GM19452 (cell line): ENCODE measurements around the gene ULK1.
"Not testable (repeated sequence)": the region's sequence is repeated elsewhere in the genome, so short reads cannot be mapped to it uniquely, and the experiment has no call there.

ENCODE experiments used
- ATAC-seq: cut with Tn5 transposase; IDR thresholded peaks from one replicate; pipeline ENCODE4 v1.9.1; 2021; ENCODE audit not compliant: unreplicated experiment

Gene ULK1

DNA sequence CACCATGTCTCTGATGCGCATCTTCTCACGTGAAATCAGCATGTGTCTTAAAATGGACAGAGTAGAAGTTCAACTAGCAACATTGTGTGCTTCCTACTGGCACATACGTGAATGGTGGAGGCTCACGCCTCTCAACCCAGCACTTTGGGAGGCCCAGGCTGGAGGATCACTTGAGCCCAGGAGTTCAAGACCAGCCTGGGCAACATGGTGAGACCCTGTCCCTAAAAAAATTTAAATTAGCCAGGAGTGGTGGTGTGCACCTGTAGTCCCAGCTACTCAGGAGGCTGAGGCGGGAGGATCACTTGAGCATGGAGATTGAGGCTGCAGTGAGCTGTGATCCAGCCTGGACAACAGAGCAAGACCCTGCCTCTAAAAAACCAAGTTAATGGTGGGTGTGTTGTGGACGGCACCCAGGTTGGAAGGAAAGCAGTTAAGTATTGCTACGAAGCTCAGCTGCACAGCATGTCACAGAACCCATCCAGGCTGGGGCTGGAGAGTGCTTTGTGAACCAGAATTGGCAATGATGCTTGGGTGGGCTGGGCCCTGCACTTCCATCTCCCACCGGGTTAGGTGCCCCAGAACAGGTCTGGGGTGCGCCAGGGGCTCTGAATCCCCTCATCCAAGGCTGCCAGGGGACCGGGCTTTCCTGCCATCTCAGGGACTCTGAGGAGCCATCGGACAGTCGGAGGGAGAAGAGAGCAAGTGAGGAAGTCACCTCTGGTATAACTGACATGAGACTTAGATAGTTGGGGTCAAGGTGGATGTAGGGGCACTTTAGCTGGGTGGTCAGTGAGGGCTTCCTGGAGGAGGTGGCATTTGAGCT lies 33.0 kb upstream of the ULK1 start:
- no peak for ATAC-seq

DNA sequence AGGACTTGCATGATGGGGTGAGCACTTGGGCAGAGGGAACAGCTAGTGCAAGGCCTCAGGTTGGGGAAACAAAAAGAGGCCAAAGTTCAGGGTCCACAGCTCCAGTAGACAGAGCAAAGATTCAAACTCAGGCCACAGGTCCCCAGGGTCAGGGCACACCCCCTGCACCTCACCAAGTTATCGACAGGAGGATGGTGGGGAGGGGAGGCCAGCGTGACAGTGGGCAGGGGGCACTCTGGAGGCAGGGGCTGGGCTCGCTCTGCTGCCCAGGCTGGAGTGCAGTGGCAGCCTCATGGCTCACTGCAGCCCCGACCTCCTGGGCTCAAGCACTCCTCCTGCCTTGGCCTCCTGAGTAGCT lies 32.4 kb upstream of the ULK1 start:
- no peak for ATAC-seq

DNA sequence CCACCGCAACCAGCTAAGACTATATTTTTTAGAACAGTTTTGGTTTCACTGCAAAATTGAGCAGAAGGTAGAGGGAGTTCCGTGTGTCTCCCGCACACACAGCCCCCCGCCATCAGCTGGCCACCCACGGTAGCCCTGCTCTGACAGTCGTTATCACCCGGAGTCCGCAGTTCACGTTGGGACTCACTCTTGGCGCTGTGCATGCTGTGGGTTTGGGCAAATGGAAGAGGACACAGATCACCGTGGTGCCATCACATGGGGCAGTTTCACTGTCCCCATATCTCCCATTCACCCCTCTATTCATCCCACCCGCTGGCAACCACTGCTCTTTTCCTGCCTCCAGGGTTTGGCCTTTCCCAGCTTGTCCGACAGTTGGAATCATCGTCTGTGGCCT lies 31.8 kb upstream of the ULK1 start:
- no peak for ATAC-seq

DNA sequence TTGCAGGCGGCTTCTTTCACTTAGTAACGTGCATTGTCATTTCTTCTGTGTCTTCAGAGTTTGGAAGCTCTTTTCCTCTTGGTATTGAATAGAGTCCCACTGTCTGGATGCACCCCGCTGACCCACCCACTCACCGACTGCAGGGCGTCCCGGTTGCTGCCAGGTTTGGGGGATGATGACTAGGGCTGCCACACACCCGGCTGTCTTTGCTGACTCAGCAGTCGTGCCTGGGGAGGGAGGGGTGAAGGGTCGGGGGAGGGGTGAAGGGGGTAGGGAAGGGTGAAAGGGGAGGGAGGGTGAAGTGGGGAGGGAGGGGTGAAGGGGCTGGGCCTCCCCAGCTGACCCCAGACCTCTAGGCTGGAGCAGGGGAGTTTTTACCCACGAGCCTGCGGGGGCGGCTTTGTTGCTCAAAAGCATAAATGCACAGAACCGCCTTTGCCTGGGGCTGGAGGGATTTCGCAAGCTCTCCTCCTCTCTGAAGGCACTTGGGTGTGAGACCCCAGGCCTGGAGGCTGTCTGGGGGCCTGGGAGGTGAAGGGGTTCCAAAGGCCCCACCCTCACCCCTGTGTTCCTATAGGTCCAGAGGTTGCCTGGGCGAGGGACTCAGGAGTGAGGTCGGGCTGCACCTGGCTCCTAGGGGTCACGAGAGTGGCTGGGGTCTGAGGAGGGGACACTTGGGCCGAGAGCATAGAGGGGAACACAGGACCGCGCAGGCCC lies 31.3 kb upstream of the ULK1 start:
- ATAC-seq, result no peak

DNA sequence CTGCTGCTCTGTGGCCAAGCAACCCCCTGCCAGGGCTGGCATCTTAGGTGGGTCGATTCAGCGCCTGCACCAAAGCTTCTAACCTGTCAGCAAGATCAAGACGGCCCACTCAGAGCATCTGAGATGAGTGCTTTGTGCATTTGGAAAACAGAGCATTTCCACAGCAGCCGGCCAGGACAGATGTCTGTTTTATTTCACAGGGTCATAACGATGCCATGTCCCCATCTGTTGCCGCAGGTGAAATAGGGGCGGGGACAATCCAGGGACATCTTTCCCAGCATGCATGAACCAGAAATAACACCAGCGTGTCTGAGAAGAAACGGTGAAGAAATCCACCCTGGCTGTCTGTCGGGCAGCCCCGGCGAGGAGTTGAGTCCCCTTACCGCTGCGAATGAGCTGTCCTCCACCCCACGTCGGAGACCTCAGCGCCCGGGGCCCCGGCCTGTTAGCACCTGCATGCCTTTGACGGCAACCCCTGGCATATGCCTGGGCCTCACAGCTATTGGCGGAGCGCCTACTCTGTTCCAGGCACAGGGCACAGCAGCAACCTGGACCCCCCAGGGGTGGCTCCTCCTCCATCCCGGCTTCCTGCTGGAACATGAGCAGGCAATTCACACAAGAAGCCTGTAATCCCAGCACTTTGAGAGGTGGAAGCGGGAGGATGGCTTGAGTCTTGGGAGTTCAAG lies 30.6 kb upstream of the ULK1 start:
- no peak for ATAC-seq

DNA sequence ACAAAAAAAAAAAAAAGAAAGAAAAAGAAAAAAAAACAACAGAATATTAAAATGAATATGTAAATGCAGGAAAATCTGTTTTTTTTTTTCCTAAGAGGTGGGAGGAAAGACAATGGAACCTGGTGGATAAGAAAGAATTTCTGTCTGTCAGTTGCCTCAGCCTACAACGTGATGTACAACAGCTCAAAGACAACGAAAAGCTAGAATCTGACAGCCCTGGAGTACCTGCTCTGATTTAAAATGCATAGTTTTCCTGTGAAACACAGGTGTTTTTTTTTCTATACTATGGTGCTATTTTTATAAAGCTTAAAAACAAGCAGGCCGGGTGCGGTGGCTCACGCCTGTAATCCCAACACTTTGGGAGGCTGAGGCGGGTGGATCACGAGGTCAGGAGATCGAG lies 30.0 kb upstream of the ULK1 start:
- no peak for ATAC-seq

DNA sequence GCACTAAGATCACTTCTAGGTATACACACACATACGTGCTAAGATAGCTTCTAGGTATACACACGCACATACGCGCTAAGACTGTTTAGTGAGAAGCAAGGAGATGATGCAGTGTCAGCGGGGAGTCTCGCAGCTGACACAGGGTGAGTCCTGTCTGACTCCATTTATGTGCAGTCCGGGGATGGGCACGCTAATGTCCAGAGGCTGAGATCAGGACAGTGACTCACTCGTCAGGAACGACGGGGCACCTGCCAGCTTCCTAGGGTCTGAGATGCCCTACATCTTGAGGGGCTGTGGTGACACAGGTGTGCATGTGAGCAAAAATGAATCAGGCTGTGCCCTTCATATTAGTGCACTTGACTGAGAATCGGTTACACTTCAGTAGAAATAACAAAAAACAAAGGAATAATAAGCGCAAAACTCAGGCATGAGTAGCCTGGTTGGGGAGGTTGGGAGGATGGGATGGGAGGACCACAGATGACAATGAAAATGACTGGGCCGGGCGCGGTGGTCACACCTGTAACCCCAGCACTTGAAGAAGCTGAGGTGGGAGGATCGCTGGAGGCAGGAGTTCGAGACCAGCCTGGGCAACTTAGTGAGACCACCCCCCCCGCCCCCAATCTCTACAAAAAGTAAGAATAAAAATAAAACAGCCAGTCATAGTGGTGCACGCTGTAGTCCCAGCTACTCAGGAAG lies 29.1 kb upstream of the ULK1 start:
- no peak for ATAC-seq

DNA sequence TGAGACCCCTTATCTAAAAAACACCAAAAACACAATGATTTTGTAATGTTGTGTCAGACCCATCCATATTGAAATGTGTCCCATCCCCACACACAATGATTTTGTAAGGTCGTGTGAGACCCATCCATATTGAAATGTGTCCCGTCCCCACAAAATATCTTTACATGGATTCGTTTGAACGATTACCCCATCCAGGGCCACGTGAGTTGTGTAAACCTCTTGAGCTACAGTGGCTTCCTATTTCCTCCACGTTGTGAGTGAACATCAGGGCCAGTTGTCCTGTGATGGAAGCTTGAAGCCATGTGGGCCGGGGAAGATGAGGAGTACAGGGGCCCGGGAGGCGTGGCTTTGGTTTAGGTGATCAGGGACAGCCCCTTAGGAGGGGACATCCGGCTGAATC lies 27.0 kb upstream of the ULK1 start:
- ATAC-seq, result no peak

DNA sequence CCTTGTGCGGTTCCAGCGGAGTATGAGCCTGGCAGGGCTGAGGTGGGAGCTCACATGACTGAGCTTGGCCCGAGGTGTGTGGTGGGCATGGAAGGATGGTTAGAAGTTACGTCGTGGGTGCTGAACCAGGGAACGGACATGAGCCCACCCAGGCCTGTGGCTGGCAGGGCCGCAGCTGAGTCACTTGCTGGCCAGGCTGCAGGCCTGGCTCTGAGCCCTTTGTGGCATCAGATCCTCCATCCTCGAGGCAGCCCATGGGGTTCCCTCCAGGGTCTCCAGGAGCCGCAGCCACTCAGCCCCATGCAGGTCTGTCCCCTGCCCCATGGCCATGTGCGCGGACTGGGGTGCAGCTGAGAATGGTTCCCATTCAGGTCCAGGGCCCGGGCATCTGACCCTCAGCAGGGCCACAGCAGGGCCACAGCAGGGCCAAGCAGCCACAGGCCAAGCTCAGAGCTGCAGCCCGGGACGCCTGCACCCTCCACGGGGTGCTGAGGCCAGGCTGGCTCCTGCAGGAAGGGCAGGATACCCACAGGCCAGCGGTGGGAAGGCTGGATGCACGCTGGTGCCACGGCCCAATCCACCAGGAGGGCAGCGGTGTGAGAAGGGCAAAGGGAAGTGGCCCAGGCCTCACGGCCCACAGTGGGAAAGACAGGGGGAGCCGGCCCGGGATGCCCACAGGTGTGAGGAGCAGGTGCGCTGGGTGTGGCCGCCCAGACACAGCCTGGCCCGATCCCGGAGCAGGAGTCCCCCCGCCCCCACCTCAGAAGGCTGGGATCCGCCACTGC lies 26.3 kb upstream of the ULK1 start:
- no peak for ATAC-seq

DNA sequence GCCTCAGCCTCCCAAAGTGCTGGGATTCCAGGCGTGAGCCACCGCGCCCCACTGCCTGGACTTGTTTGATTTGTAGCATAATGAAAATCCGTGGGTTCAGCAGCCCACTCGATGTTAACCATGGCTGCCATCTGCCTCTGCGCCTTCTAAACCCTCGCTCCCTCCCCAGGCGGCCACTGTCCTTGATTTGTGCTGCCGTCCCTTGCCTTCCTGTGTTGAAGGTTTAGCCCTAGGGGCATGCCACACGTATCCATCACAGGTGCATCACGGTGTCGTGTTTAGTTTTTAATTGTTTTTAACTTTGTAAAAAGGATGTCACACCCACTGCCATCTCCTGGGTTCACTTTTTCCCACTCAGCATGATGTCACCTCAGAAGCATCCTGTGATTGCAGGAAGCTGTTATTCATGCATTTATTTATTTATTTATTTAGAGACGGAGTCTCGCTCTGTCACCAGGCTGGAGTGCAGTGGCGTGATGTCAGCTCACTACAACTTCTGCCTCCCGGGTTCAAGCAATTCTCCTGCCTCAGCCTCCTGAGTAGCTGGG lies 24.5 kb upstream of the ULK1 start:
- ATAC-seq, result no peak

DNA sequence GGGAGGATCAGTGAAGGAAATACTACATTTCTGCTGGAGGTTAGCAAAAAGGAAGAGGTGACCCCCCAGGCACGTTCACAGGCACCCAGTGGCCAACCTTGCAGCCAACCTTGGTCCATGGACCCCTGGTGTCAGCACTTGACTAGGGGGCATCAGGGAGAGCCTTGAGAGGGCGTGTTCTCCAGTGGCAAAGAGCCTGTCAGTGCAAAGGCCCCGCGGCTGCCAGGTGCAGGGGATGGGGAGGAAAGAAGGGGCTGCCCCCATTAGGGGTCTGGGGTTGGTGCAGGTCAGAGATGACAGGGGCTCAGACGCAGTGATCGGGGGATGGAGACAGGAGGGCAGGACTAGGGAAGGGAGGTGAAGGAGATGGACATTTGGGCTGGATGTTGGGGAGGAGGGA lies 22.7 kb upstream of the ULK1 start:
- ATAC-seq, result no peak

DNA sequence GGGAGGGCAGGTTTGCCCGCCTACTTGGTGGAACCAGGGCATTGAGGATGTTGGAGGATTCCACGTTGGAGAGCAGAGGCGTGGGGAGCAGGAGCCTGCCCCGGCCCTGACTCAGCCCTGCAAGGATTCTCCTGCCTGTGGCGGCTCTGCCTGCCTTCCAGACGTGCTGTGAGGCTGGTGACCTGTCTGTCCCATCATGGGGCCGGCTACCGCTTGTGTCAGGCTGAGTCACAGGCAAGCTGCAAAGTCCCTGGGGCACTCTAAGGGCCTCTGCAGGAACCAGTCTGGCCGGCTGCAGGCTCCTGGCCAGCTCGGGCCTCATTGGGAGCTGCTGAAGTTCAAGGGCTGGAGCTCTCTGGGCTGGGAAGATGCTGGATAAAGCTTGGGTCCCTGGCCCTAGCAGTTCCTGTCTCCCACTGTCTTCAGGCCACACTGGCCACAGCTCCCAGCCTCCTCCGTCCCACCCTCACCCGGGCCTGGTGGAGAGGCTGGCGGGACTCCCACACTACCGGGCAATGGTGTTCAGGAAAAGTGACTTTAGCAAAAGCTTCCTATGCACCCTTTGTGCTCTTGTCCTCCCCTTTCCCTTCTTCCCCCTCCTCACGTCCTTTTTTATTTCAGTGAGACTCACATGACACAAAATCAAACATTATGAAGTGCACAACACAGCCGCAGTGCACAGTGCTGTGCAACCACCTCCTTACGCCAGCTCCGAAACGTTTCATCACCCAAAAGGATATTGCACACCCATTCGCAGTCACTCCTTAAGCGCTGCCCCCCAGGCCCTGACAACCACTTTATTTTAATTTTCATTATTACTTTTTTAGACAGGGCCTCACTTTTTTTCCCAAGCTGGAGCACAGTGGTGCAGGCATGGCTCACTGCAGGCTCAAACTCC lies 22.0 kb upstream of the ULK1 start:
- no peak for ATAC-seq

DNA sequence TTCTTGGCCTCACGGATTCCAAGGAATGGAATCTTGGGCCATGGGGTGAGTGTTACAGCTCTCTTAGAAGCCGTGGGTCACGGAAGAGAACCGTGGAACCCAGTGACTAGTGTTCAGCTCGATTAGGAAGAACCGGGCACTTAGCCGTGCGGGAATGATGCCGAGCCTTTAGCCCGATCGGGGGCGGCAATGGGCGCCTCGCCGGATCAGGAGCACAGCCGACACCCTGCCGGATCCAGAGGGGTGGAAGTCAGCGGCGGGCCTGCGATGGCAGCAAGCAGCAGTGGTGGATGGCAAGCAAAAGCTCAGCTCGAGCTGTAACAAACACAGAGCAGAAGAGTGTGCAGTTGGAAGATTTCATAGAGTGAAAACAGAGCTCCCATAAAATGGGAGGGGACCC lies 21.1 kb upstream of the ULK1 start:
- no peak for ATAC-seq

DNA sequence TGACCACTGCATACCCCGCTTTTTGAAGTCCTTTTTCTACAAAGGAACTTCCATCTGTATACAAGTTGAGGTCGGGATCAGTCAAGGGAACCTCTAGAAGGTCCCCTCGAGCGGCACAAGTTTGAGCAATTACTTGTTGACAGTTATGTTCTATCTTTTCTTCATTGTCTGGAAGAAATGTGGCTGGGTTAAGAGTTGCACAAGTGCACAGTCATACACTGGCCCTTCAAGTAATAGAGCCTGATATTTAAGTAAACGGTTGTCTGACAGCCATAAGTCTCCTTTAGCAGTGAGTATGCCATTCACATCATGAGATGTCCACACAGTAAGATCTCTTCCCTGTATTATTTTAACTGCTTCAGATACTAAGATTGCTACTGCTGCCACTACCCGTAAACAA lies 19.4 kb upstream of the ULK1 start:
- ATAC-seq, result not testable (repeated sequence)

DNA sequence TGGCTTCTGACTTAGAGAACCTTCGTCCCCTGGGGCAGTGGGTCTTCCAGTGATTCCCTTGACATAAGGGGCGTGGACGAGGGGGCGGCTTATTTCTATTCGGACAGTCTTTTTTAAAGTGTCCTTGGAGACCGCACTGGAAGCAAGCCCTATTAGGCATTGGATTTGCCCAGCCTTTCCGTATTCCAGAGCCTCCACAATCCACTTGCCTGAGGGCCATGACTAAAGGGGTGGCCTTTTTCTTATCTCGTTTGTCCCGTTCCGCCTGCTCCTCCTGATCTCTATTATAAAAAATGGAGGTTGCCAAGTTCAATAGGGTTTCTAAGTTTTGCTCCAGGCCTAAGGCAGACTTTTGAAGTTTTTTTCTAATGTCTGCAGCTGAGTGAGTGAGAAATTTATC lies 17.2 kb upstream of the ULK1 start:
- not testable (repeated sequence) for ATAC-seq

DNA sequence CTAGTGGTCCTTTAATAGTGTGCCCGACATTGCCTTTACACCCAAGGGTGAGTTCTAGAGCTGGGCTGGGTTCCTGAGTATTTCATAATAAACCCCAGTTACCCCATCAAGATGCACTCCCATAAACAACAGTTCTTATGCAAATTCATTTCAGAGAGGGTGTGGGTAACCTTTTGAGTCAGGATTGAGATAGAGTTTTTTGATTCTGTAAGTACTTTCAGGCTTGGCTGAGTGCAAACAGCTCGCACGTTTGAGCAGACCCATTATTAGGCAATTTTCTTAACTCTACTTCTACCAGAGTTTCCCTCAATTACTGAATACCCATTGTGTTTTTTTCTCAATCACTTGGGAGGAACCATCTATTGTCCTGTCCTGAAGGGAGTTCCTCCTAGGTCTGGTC lies 16.0 kb upstream of the ULK1 start:
- ATAC-seq, result not testable (repeated sequence)

DNA sequence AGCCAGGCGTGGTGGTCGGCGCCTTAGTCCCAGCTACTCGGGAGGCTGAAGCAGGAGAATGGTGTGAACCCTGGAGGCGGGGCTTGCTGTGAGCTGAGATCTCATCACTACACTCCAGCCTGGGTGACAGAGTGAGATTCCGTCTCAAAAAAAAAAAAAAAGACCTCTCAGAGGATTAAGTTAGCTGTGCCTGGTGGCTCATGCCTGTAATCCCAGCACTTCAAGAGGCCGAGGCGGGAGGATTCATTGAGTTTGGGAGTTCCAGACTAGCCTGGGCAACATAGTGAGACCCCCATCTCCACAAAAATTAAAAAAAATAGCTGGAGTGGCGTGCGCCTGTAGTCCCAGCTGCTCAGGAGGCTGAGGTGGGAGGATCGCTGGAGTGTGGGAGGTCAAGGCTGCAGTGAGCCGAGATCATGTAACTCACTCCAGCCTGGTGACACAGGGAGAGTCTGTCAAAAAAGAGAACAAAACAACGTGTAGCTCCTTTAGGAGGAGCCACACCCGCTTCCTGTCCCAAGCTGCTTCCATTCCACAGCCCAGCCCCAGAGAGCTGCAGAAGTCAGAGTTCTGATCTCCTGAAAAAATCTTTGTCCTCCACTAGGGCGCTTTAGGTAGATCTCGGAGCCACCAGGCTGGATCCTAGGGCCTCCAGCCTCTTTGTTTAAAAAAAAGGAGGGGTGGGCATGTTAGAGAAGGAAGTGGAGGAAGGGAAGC lies 11.5 kb upstream of the ULK1 start:
- ATAC-seq, result no peak

DNA sequence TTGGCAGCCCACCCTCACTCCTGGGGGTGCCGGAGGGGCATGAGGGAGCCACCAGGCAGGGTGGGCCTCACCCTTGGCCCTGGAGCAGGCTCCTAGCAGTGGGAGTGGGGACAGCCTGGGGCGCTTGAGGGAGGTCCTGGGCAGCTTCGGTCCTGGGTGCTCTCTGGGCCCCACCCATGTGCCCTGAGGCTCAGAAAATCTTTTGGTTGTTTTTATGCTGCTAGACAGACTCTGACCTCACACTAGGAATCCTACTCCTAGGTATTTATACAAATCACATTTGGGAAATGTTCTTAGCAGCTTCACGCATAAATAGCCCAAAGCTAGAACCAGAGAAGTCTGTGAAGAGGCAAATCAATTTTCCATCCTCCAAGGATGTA lies 10.9 kb upstream of the ULK1 start:
- no peak for ATAC-seq

DNA sequence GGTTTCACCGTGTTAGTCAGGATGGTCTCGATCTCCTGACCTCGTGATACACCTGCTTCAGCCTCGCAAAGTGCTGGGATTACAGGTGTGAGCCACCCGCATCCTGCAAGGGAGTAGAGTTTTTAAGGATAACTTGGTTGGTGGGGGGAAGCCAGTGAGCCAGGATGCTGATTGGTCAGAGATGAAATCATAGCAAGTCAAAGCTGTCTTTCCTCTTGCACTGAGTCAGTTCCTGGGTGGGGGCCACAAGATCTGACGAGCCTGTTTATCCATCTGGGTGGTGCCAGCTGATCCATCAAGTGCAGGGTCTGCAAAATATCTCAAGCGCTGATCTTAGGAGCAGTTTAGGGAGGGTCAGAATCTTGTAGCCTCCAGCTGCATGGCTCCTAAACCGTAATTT lies 9.3 kb upstream of the ULK1 start:
- not testable (repeated sequence) for ATAC-seq
